B cell (primary cell): Measurements from ENCODE around the gene PLCB1. TPM values are rescaled to one million over a fixed set of nuclear protein-coding genes. Genes with fewer than 3 reads are reported as not detected.

Experiments
- ATAC-seq: fragments of 200-7000 bp; cut with Tn5 transposase; one replicate; pipeline ENCODE4 v1.10.0; 2021; ENCODE audit warnings: low read depth, mild to moderate bottlenecking, moderate number of reproducible peaks, moderate library complexity
- CTCF ChIA-PET: fragments of 350-600 bp; sonication (Branson Sonifier 250); formaldehyde crosslinking; loops from one replicate; lab custom pipeline; 2021; ENCODE audit warnings: antibody characterized with exemption, inconsistent platforms; lab: Charles Lee
- POLR2A ChIA-PET: fragments of 350-600 bp; sonication (Branson Sonifier 250); formaldehyde crosslinking; loops from one replicate; lab custom pipeline; 2021; ENCODE audit warnings: antibody characterized with exemption; lab: Charles Lee
- DNase-seq: peaks from one replicate; pipeline ENCODE4 v3.0.0; 2013
- H2AFZ ChIP-seq: 2 replicates; pipeline ENCODE4 v1.6.1; 2012; ENCODE audit warnings: mild to moderate bottlenecking, low read depth, low read length; ENCODE audit not compliant: insufficient read depth, poor library complexity, severe bottlenecking
- H3K27ac ChIP-seq, 2 donors: 1 replicate in 1 of 2; 2 replicates in 1 of 2; pipeline ENCODE4 v1.5.1; 2012 to 2013; ENCODE audit warnings: low read length in 2 of 2, mild to moderate bottlenecking in 2 of 2, moderate library complexity in 1 of 2
- H3K27me3 ChIP-seq, 4 experiments: fragments of 200-600 bp in 1 of 4; sonication (generic) in 1 of 4; replicated peaks in 1 of 4; 1 replicate in 2 of 4; 2 replicates in 2 of 4; pipeline versions ENCODE4 v1.6.1 to v1.7.0; 2013 to 2016; ENCODE audit warnings: low read length in 3 of 4, mild to moderate bottlenecking in 2 of 4, mixed read lengths in 1 of 4, moderate library complexity in 1 of 4; ENCODE audit not compliant: insufficient read depth in 4 of 4, control insufficient read depth in 3 of 4; ENCODE audit errors: control extremely low read depth in 1 of 4
- H3K36me3 ChIP-seq, 2 experiments: replicated peaks in 1 of 2; 1 replicate in 1 of 2; 2 replicates in 1 of 2; pipeline versions ENCODE4 v1.6.1 to v1.7.1; 2013; ENCODE audit warnings: low read length in 1 of 2; ENCODE audit not compliant: insufficient read depth in 2 of 2, control insufficient read depth in 1 of 2; ENCODE audit errors: control extremely low read depth in 1 of 2, extremely low read depth in 1 of 2
- H3K4me1 ChIP-seq, 2 donors: fragments of 200-600 bp in 1 of 2; sonication (generic) in 1 of 2; 1 replicate in 1 of 2; 2 replicates in 1 of 2; pipeline versions ENCODE4 v1.5.1 to v1.6.1; 2013 to 2017; ENCODE audit warnings: low read length in 2 of 2; ENCODE audit not compliant: control insufficient read depth in 2 of 2, insufficient read depth in 2 of 2
- H3K4me2 ChIP-seq: replicated peaks from 2 replicates; pipeline ENCODE3; 2012; ENCODE audit warnings: mild to moderate bottlenecking, low read depth, low read length; ENCODE audit not compliant: poor library complexity, severe bottlenecking
- H3K4me3 ChIP-seq, 5 experiments: fragments of 200-600 bp in 1 of 5; sonication (generic) in 1 of 5; 1 replicate in 3 of 5; 2 replicates in 2 of 5; pipeline versions ENCODE4 v1.5.1 to v1.7.0; 2011 to 2016; ENCODE audit warnings: low read length in 4 of 5, mild to moderate bottlenecking in 4 of 5, low read depth in 2 of 5, control low read depth in 1 of 5, moderate library complexity in 1 of 5; ENCODE audit not compliant: insufficient read depth in 1 of 5; ENCODE audit errors: control extremely low read depth in 1 of 5, extremely low read depth in 1 of 5
- H3K79me2 ChIP-seq: fragments of 200-600 bp; sonication (generic); one replicate; pipeline ENCODE4 v1.6.0; 2016; ENCODE audit warnings: low read length; ENCODE audit not compliant: control insufficient read depth, insufficient read depth
- H3K9ac ChIP-seq: fragments of 200-600 bp; sonication (generic); 2 replicates; pipeline ENCODE4 v1.6.1; 2017; ENCODE audit warnings: mild to moderate bottlenecking, low read length, moderate library complexity
- H3K9me3 ChIP-seq, 3 donors: one replicate each; pipeline versions ENCODE4 v1.6.1 to v1.7.1; 2013; ENCODE audit warnings: low read length in 2 of 3; ENCODE audit not compliant: control insufficient read depth in 2 of 3, insufficient read depth in 1 of 3; ENCODE audit errors: control extremely low read depth in 1 of 3
- H4K20me1 ChIP-seq: 2 replicates; pipeline ENCODE4 v1.6.0; 2012; ENCODE audit warnings: mild to moderate bottlenecking, low read length; ENCODE audit not compliant: insufficient read depth, control insufficient read depth, poor library complexity, severe bottlenecking
- H3K27ac Mint-ChIP-seq: one replicate; pipeline ENCODE4 v1.8.0; 2021; ENCODE audit warnings: mixed read lengths
- H3K27me3 Mint-ChIP-seq: one replicate; pipeline ENCODE4 v1.8.0; 2021; ENCODE audit warnings: mixed read lengths
- H3K4me1 Mint-ChIP-seq: one replicate; pipeline ENCODE4 v1.8.0; 2021; ENCODE audit warnings: mixed read lengths
- H3K4me3 Mint-ChIP-seq: one replicate; pipeline ENCODE4 v1.8.0; 2021; ENCODE audit warnings: mixed read lengths
- H3K9me3 Mint-ChIP-seq: one replicate; pipeline ENCODE4 v1.8.0; 2022; ENCODE audit warnings: mixed read lengths; ENCODE audit not compliant: insufficient read depth
- EZH2 ChIP-seq: IDR thresholded peaks from 2 replicates; pipeline ENCODE4 v1.6.1; 2012; ENCODE audit warnings: borderline replicate concordance, low read depth, mild to moderate bottlenecking, moderate library complexity, low read length; ENCODE audit not compliant: insufficient read depth, poor library complexity, severe bottlenecking
- WGBS: methylation state at CpG from one replicate; pipeline ENCODE4 v1.1.5; 2013; ENCODE audit warnings: missing lambda C conversion rate; ENCODE audit not compliant: insufficient coverage; 5-methylcytosine and 5-hydroxymethylcytosine counted together
- intact Hi-C: fragments of 100-400 bp; cut with micrococcal nuclease; formaldehyde crosslinking; loops from one replicate; pipeline ENCODE4 v1.10.0; 2022
- polyA plus RNA-seq: library from polyadenylated mRNA; depleted of rRNA; stranded (reverse); fragments of >200 nt; gene quantifications from 2 replicates; pipeline ENCODE4 v1.2.3, GENCODE V29; 2012
- total RNA-seq, 2 donors: library from RNA; stranded (reverse); fragments of 120-200 nt in 1 of 2; gene quantifications; 1 replicate in 1 of 2; 2 replicates in 1 of 2; pipeline versions ENCODE4 v1.2.3 to v1.2.4, GENCODE V29; 2013 to 2022
- TF ChIP-seq, protein P1 (sequence below): fragments of 200-600 bp; IDR thresholded peaks from one replicate; pipeline ENCODE4 v1.8.0; 2022; ENCODE audit warnings: antibody characterized with exemption, mild to moderate bottlenecking

PLCB1 gene
- total and polyA plus RNA-seq, 2 donors (not counting 1 experiment from before 2014, with no cell fraction given) = 0.18 to 0.47 TPM

- ChIA-PET POLR2A (no interaction called here), CTCF (no interaction called here)
- Histone ChIP-seq H2AFZ (no peak overlapping the region), H3K79me2 (no peaks in the 10 kb centered on the region), H3K9me3 (no peaks in the 10 kb centered on the region), H3K4me3 (no peak overlapping the region), H3K27ac (no peak overlapping the region), H3K4me2 (no peak overlapping the region), H3K27me3 (no peaks in the 10 kb centered on the region), H3K4me1 (no peaks in the 10 kb centered on the region), H4K20me1 (no peaks in the 10 kb centered on the region), H3K9ac (no peak overlapping the region), H3K36me3 (no peaks in the 10 kb centered on the region)
- ATAC-seq = no peak
- WGBS = 100% methylated on average over 2 of the region's 3 CpGs
- intact Hi-C loops = no loop called here
- Mint-ChIP-seq H3K9me3 (no peaks in the 10 kb centered on the region), H3K4me1 (no peaks in the 10 kb centered on the region), H3K27ac (no peak overlapping the region), H3K27me3 (no peaks in the 10 kb centered on the region), H3K4me3 (no peak overlapping the region)
- no peak for TF ChIP-seq EZH2
- TF ChIP-seq, protein P1, sequence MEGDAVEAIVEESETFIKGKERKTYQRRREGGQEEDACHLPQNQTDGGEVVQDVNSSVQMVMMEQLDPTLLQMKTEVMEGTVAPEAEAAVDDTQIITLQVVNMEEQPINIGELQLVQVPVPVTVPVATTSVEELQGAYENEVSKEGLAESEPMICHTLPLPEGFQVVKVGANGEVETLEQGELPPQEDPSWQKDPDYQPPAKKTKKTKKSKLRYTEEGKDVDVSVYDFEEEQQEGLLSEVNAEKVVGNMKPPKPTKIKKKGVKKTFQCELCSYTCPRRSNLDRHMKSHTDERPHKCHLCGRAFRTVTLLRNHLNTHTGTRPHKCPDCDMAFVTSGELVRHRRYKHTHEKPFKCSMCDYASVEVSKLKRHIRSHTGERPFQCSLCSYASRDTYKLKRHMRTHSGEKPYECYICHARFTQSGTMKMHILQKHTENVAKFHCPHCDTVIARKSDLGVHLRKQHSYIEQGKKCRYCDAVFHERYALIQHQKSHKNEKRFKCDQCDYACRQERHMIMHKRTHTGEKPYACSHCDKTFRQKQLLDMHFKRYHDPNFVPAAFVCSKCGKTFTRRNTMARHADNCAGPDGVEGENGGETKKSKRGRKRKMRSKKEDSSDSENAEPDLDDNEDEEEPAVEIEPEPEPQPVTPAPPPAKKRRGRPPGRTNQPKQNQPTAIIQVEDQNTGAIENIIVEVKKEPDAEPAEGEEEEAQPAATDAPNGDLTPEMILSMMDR = no peak
- no peak for DNase-seq
Observed at GRCh38 chr20:8330319-8330784, 198.3 kb downstream of the PLCB1 start.

DNA sequence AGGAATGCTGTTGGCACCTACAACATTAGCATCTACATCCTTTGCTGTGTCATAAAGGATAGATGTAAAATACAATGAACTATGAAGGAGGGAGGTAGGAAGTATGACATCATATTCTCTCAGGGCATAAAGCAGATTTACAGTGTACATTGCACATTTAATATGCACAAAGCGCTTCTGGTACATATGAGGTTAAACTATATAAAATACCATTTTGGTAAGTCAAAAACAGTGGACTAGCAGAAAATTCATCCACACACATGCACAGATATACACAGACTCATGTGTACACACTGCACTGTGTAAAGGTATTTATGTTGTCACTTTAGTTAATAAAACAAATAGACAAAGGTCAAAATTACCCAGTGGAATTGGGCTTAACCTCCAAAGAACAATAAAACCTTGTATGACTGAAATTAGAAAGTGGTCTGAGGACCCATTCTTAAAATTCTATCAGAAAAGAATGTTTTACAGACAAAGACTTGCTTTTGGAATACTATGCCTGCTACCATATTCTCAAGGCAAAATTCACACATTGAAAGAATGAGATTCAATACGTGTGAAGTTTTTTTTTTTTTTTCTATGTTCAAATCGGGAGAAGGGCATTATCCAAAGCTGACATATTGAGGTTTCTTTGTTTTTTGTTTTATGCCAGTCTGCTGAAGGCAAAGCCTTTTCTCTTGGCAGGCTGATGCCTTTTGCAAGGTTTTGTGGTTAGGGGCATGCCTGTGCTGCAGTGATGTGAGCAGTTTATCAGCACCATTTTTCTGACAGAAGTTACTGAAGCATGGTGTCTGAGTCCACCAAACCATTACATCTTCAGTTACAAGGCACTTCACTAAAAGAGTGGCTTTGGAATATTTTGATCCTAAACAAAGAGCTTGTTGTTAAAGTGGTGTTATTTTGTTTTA lies 199.0 kb downstream of the PLCB1 start:
- no peaks in the 10 kb centered on the region for H3K27me3 ChIP-seq
- no peak overlapping the region for H3K27ac ChIP-seq
- no peaks in the 10 kb centered on the region for H3K79me2 ChIP-seq
- no peak overlapping the region for H3K9ac ChIP-seq
- Mint-ChIP-seq H3K9me3 (no peaks in the 10 kb centered on the region), H3K4me1 (no peaks in the 10 kb centered on the region), H3K27ac (no peak overlapping the region), H3K27me3 (no peaks in the 10 kb centered on the region), H3K4me3 (no peak overlapping the region)
- WGBS = no CpG with 5 or more reads among the region's 3 CpGs
- DNase-seq (no peak), ATAC-seq (no peak)
- ChIA-PET POLR2A (no interaction called here), CTCF (no interaction called here)
- H2AFZ ChIP-seq = no peak overlapping the region
- TF ChIP-seq, protein P1 = no peak
- no peak for TF ChIP-seq EZH2
- no peaks in the 10 kb centered on the region for H3K36me3 ChIP-seq
- no peaks in the 10 kb centered on the region for H4K20me1 ChIP-seq
- H3K9me3 ChIP-seq = no peaks in the 10 kb centered on the region
- intact Hi-C loops = no loop called here
- H3K4me2 ChIP-seq = no peak overlapping the region
- H3K4me1 ChIP-seq = no peaks in the 10 kb centered on the region
- H3K4me3 ChIP-seq = no peak overlapping the region
